KMS-11 (cell line): ENCODE data around the gene ZDHHC19.

Source experiments
- H2AFZ ChIP-seq: fragments of 200-600 bp; sonication (generic); 2 replicates; pipeline ENCODE4 v1.6.1; 2016; ENCODE audit warnings: antibody characterized with exemption, mixed run types, low read depth
- H3K27ac ChIP-seq: fragments of 200-600 bp; sonication (generic); 2 replicates; pipeline ENCODE4 v1.6.1; 2016; ENCODE audit warnings: mild to moderate bottlenecking, mixed run types
- H3K27me3 ChIP-seq: fragments of 200-600 bp; sonication (generic); 2 replicates; pipeline ENCODE4 v1.6.1; 2017; ENCODE audit warnings: mild to moderate bottlenecking, low read depth, mixed run types, moderate library complexity; ENCODE audit not compliant: insufficient read depth
- H3K36me3 ChIP-seq: fragments of 200-600 bp; sonication (generic); 2 replicates; pipeline ENCODE4 v1.6.1; 2017; ENCODE audit warnings: mild to moderate bottlenecking, mixed run types; ENCODE audit not compliant: insufficient read depth
- H3K4me1 ChIP-seq: fragments of 200-600 bp; sonication (generic); 2 replicates; pipeline ENCODE4 v1.6.1; 2016; ENCODE audit warnings: mild to moderate bottlenecking, low read depth, mixed run types; ENCODE audit not compliant: poor library complexity, severe bottlenecking
- H3K4me2 ChIP-seq: fragments of 200-600 bp; sonication (generic); 2 replicates; pipeline ENCODE4 v1.7.0; 2016; ENCODE audit warnings: mild to moderate bottlenecking, mixed run types
- H3K4me3 ChIP-seq: fragments of 200-600 bp; sonication (generic); IDR thresholded peaks from 2 replicates; pipeline ENCODE4 v1.6.1; 2017; ENCODE audit warnings: low read depth, low read length, mixed read lengths; ENCODE audit not compliant: insufficient read depth
- H3K79me2 ChIP-seq: fragments of 200-600 bp; sonication (generic); 2 replicates; pipeline ENCODE4 v1.6.1; 2016; ENCODE audit warnings: low read depth, mixed run types; ENCODE audit not compliant: insufficient read depth
- H3K9ac ChIP-seq: fragments of 200-600 bp; sonication (generic); 2 replicates; pipeline ENCODE4 v1.6.1; 2016; ENCODE audit warnings: mild to moderate bottlenecking, mixed run types
- H4K20me1 ChIP-seq: fragments of 200-600 bp; sonication (generic); 2 replicates; pipeline ENCODE4 v1.6.1; 2016; ENCODE audit warnings: mild to moderate bottlenecking, mixed run types; ENCODE audit not compliant: insufficient read depth
- CTCF ChIP-seq: fragments of 200-600 bp; sonication (generic); conservative IDR thresholded peaks from 2 replicates; pipeline ENCODE4 v1.6.1; 2017; ENCODE audit warnings: low read depth, mild to moderate bottlenecking, antibody characterized with exemption, low read length, moderate library complexity, mixed read lengths

Gene ZDHHC19

GRCh38 chr3:196198771-196199753 lies 12.1 kb downstream of the ZDHHC19 start:
- H4K20me1 ChIP-seq: no peaks in the 10 kb centered on the region
- H3K27me3 ChIP-seq: no peaks in the 10 kb centered on the region
- no peak overlapping the region for H3K9ac ChIP-seq
- TF ChIP-seq CTCF: peak; percentile 31; the same call in 1 of the 2 replicates
- H3K79me2 ChIP-seq: no peaks in the 10 kb centered on the region
- peaks cover 11% of the 10 kb centered on the region for H3K4me1 ChIP-seq
- H3K4me2 ChIP-seq: no peak overlapping the region
- H3K4me3 ChIP-seq: no peak overlapping the region
- no peak overlapping the region for H2AFZ ChIP-seq
- no peak overlapping the region for H3K27ac ChIP-seq
- no peaks in the 10 kb centered on the region for H3K36me3 ChIP-seq

GRCh38 chr3:196198081-196198675 lies 13.0 kb downstream of the ZDHHC19 start:
- no peak overlapping the region for H2AFZ ChIP-seq
- H3K4me2 ChIP-seq: no peak overlapping the region
- H3K4me3 ChIP-seq: no peak overlapping the region
- H3K36me3 ChIP-seq: no peaks in the 10 kb centered on the region
- no peaks in the 10 kb centered on the region for H3K79me2 ChIP-seq
- no peaks in the 10 kb centered on the region for H4K20me1 ChIP-seq
- H3K27me3 ChIP-seq: no peaks in the 10 kb centered on the region
- peaks cover 11% of the 10 kb centered on the region for H3K4me1 ChIP-seq
- TF ChIP-seq CTCF: no peak
- no peak overlapping the region for H3K27ac ChIP-seq
- no peak overlapping the region for H3K9ac ChIP-seq

GRCh38 chr3:196197524-196197923 lies 13.7 kb downstream of the ZDHHC19 start:
- no peak for TF ChIP-seq CTCF
- no peak overlapping the region for H3K4me2 ChIP-seq
- no peaks in the 10 kb centered on the region for H3K36me3 ChIP-seq
- H2AFZ ChIP-seq: no peak overlapping the region
- H3K79me2 ChIP-seq: no peaks in the 10 kb centered on the region
- no peaks in the 10 kb centered on the region for H3K27me3 ChIP-seq
- H4K20me1 ChIP-seq: no peaks in the 10 kb centered on the region
- H3K9ac ChIP-seq: no peak overlapping the region
- H3K27ac ChIP-seq: no peak overlapping the region
- peaks cover 11% of the 10 kb centered on the region for H3K4me1 ChIP-seq
- H3K4me3 ChIP-seq: no peak overlapping the region

GRCh38 chr3:196195664-196196265 lies 15.4 kb downstream of the ZDHHC19 start:
- Histone ChIP-seq H3K4me2 (no peak overlapping the region), H3K36me3 (no peaks in the 10 kb centered on the region), H4K20me1 (no peaks in the 10 kb centered on the region), H3K27me3 (no peaks in the 10 kb centered on the region), H3K9ac (no peak overlapping the region), H3K4me1 (peaks cover 15% of the 10 kb centered on the region), H2AFZ (no peak overlapping the region; the same call in 1 of the 2 replicates), H3K79me2 (no peaks in the 10 kb centered on the region), H3K4me3 (no peak overlapping the region), H3K27ac (no peak overlapping the region)
- TF ChIP-seq CTCF: no peak
